ENCODE results near the gene SCNN1A. TPM values are rescaled to one million over a fixed set of nuclear protein-coding genes. Genes with fewer than 3 reads are reported as not detected.

The SCNN1A gene
- total RNA-seq, 1 donor from 2014 or later: 29.2 TPM

- Mint-ChIP-seq H3K4me1 (ENCODE audit: unreplicated experiment) (peaks cover 15% of the 10 kb centered on the region), H3K27me3 (no peaks in the 10 kb centered on the region), H3K4me3 (peak overlapping the region; percentile 35), H3K9me3 (no peaks in the 10 kb centered on the region), H3K27ac (no peak overlapping the region), H3K36me3 (peaks cover 37% of the 10 kb centered on the region)
- DNase-seq (ENCODE audit: extremely low spot score, unreplicated experiment): no peak
- no peak for TF ChIP-seq CTCF (conservative IDR thresholded peaks at IDR 0.05)
Observed at GRCh38 chr12:6332459-6332858, 42.9 kb downstream of the SCNN1A start.

DNA sequence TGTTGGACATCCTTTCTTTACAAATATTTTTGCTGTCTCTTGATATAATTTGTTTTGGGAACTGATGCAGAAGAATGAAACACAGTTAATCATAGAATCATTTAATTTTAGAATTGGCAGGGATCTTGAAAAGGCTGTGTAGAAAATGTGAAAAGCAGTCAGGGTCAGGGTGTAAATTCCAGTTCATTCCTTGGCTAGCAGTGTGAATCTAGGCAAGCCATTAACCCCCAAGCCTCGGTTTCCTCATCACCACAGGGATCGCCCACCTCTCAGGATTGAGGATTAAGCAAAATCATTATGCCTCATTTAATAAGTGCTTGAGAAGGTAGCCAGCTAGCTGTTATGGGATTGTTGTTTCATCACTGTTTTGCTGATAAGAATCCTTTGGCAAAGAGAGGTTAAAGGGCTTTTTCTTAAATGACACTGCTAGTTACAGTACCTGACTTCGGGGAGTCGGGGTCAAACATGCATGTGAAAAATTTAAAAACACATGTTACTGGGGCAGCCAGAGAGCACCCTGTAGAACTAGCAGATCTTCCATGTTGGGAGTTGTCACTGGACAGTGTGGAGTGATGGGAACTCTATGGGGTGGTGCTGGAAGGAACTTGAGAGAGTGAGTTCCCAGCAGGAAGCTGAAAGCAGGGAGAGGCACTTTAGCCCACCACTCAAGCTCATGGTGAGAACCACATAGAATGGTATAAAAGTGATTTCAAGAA lies 44.2 kb downstream of the SCNN1A start:
- no peak for DNase-seq (ENCODE audit: extremely low spot score, unreplicated experiment)
- Mint-ChIP-seq H3K27me3 (no peaks in the 10 kb centered on the region), H3K4me1 (ENCODE audit: unreplicated experiment) (peaks cover 24% of the 10 kb centered on the region), H3K9me3 (no peaks in the 10 kb centered on the region), H3K27ac (peak overlapping the region; percentile 54), H3K4me3 (no peak overlapping the region), H3K36me3 (peaks cover 45% of the 10 kb centered on the region)
- no peak for TF ChIP-seq CTCF (conservative IDR thresholded peaks at IDR 0.05)

DNA sequence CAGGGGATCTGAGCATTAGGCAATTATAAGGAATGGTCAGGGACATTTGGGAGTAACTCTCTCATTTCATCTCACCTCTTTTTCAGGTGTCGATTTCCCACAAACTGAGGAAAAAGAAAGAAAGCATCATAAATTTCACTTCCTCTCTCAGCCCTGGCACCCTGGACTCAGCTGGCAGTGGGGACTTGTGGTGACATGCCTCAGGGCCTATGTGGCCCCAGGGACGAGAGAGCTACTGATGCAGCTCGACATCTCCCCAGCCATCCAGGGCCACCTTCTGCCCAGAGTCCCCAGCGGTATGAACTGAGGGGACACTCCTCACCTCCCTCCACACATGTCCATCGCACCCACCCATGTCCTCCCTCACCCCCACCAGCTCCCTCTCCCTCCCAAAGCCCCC lies 45.2 kb downstream of the SCNN1A start:
- H3K4me3 Mint-ChIP-seq: no peak overlapping the region
- H3K4me1 Mint-ChIP-seq (ENCODE audit: unreplicated experiment): peaks cover 17% of the 10 kb centered on the region
- peaks cover 41% of the 10 kb centered on the region for H3K36me3 Mint-ChIP-seq
- no peaks in the 10 kb centered on the region for H3K9me3 Mint-ChIP-seq
- no peak for TF ChIP-seq CTCF (conservative IDR thresholded peaks at IDR 0.05)
- DNase-seq (ENCODE audit: extremely low spot score, unreplicated experiment): no peak
- no peaks in the 10 kb centered on the region for H3K27me3 Mint-ChIP-seq
- H3K27ac Mint-ChIP-seq: peak overlapping the region; percentile 18

DNA sequence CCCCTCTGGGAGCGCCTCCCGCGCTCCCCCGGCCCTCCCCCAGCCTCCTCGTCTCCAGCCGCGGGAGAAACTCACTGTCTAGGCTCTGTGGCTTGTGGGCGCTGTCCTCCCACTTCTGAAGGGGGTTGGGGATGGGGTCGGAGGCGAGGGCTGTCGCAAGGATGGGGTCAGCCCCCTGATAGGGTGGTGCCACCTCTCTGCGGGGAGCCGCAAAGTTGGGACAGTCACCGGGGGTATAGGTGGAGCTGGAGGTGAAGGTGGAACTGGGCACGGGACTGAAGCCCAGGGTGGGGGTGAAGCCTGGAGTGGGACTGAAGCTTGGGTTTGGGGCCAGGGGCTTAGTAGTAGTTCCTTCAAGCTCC lies 45.7 kb downstream of the SCNN1A start:
- TF ChIP-seq CTCF (conservative IDR thresholded peaks at IDR 0.05): no peak
- Mint-ChIP-seq H3K36me3 (peaks cover 39% of the 10 kb centered on the region), H3K27me3 (no peaks in the 10 kb centered on the region), H3K9me3 (no peaks in the 10 kb centered on the region), H3K4me1 (ENCODE audit: unreplicated experiment) (peaks cover 17% of the 10 kb centered on the region), H3K4me3 (no peak overlapping the region), H3K27ac (no peak overlapping the region)
- DNase-seq (ENCODE audit: extremely low spot score, unreplicated experiment): no peak

DNA sequence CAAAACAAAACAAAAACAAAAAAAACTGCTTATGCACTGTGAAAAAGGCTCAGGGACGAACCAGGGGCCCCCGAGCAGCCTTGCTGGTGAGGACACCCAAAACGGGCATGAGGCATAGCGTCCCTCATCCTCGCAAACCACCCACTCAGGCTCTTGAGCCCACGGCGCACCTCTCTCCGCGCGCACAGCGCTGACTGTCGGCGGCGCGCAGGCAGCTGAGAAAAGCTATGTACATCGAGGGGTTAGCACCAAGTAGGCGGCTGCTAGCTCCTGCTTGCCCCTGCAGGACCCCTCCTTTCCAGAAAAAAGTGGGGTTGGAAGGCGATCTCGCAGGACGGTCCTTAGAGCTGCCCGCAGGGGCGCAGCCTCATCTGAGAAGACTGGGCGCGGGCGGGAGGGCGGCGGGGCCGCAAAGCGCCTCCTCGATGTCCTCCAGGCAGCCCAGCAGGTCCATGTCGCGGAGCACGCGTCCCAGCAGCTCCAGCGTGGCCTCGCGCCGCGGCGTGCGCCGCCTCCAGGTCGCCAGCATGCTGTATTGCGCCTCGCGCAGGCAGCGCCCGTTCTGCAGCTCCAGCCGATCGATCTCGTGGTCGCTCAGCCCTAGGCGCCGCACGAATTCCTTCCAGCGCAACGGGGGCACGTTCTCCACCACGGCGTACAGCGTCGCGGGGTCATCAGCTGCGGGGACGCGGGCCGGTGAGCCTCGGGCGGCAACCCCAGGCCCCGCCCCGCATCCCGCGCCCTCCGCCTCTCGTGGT lies 46.2 kb downstream of the SCNN1A start:
- TF ChIP-seq CTCF (conservative IDR thresholded peaks at IDR 0.05): no peak
- Mint-ChIP-seq H3K4me1 (ENCODE audit: unreplicated experiment) (peaks cover 20% of the 10 kb centered on the region), H3K27me3 (no peaks in the 10 kb centered on the region), H3K9me3 (no peaks in the 10 kb centered on the region), H3K27ac (no peak overlapping the region), H3K36me3 (peaks cover 39% of the 10 kb centered on the region), H3K4me3 (no peak overlapping the region)
- DNase-seq (ENCODE audit: extremely low spot score, unreplicated experiment): no peak

Measured in type B pancreatic cell (in vitro differentiated cells).